Osteocyte (in vitro differentiated cells): ENCODE results near the gene IL18RAP. TPM values are rescaled to one million over a fixed set of nuclear protein-coding genes. Genes with fewer than 3 reads are reported as not detected.

Experiments
- DNase-seq: peaks from one replicate; pipeline ENCODE4 v3.0.0; 2021; ENCODE audit warnings: mixed read lengths; ENCODE audit not compliant: unreplicated experiment; ENCODE audit errors: extremely low spot score
- H3K27ac Mint-ChIP-seq: one replicate; pipeline ENCODE4 v1.8.0; 2021; ENCODE audit warnings: mild to moderate bottlenecking, mixed read lengths; ENCODE audit not compliant: unreplicated experiment
- H3K27me3 Mint-ChIP-seq: one replicate; pipeline ENCODE4 v1.8.0; 2021; ENCODE audit warnings: mixed read lengths; ENCODE audit not compliant: unreplicated experiment
- H3K36me3 Mint-ChIP-seq: one replicate; pipeline ENCODE4 v1.8.0; 2021; ENCODE audit warnings: mixed read lengths; ENCODE audit not compliant: unreplicated experiment
- H3K4me1 Mint-ChIP-seq: one replicate; pipeline ENCODE4 v1.8.0; 2021; ENCODE audit warnings: mixed read lengths; ENCODE audit not compliant: unreplicated experiment
- H3K4me3 Mint-ChIP-seq: one replicate; pipeline ENCODE4 v1.8.0; 2021; ENCODE audit warnings: mild to moderate bottlenecking, moderate library complexity, mixed read lengths; ENCODE audit not compliant: unreplicated experiment
- H3K9me3 Mint-ChIP-seq: one replicate; pipeline ENCODE4 v1.8.0; 2021; ENCODE audit warnings: mixed read lengths; ENCODE audit not compliant: unreplicated experiment
- CTCF ChIP-seq: fragments of 200-600 bp; sonication (generic); IDR thresholded peaks from 2 replicates; pipeline ENCODE4 v1.5.0; 2021; ENCODE audit warnings: antibody characterized with exemption, mild to moderate bottlenecking, moderate library complexity
- total RNA-seq: library from RNA; stranded (reverse); gene quantifications from 2 replicates; pipeline ENCODE4 v1.2.1, GENCODE V29; 2021

IL18RAP gene
- total RNA-seq, 1 donor from 2014 or later: not detected

- H3K4me1 Mint-ChIP-seq: no peaks in the 10 kb centered on the region
- no peak overlapping the region for H3K4me3 Mint-ChIP-seq
- H3K9me3 Mint-ChIP-seq: no peaks in the 10 kb centered on the region
- TF ChIP-seq CTCF: no peak
- H3K27ac Mint-ChIP-seq: no peak overlapping the region
- no peaks in the 10 kb centered on the region for H3K36me3 Mint-ChIP-seq
- peaks cover 19% of the 10 kb centered on the region for H3K27me3 Mint-ChIP-seq
- no peak for DNase-seq
These were observed 835 bp upstream of the IL18RAP start for GRCh38 chr2:102421890-102422759.

GRCh38 chr2:102423368-102423767, 408 bp downstream of the IL18RAP start:
- Mint-ChIP-seq H3K4me3 (no peak overlapping the region), H3K4me1 (no peaks in the 10 kb centered on the region), H3K27ac (no peak overlapping the region), H3K36me3 (no peaks in the 10 kb centered on the region), H3K27me3 (peaks cover 22% of the 10 kb centered on the region), H3K9me3 (no peaks in the 10 kb centered on the region)
- TF ChIP-seq CTCF: no peak
- DNase-seq: no peak

GRCh38 chr2:102424754-102425153, 1.8 kb downstream of the IL18RAP start:
- Mint-ChIP-seq H3K27ac (no peak overlapping the region), H3K27me3 (peaks cover 33% of the 10 kb centered on the region), H3K36me3 (no peaks in the 10 kb centered on the region), H3K4me3 (no peak overlapping the region), H3K4me1 (no peaks in the 10 kb centered on the region), H3K9me3 (no peaks in the 10 kb centered on the region)
- no peak for TF ChIP-seq CTCF
- DNase-seq: no peak

GRCh38 chr2:102425441-102426132, 2.6 kb downstream of the IL18RAP start:
- Mint-ChIP-seq H3K36me3 (no peaks in the 10 kb centered on the region), H3K27ac (no peak overlapping the region), H3K9me3 (no peaks in the 10 kb centered on the region), H3K4me1 (no peaks in the 10 kb centered on the region), H3K27me3 (peaks cover 41% of the 10 kb centered on the region), H3K4me3 (no peak overlapping the region)
- DNase-seq: no peak
- no peak for TF ChIP-seq CTCF

GRCh38 chr2:102427249-102427648, 4.3 kb downstream of the IL18RAP start:
- Mint-ChIP-seq H3K4me3 (no peak overlapping the region), H3K4me1 (no peaks in the 10 kb centered on the region), H3K27me3 (peaks cover 46% of the 10 kb centered on the region), H3K9me3 (no peaks in the 10 kb centered on the region), H3K27ac (no peak overlapping the region), H3K36me3 (no peaks in the 10 kb centered on the region)
- no peak for DNase-seq
- TF ChIP-seq CTCF: no peak
